IMR-90 (cell line): ENCODE measurements around the gene PRPSAP1. TPM values are rescaled to one million over a fixed set of nuclear protein-coding genes. Genes with fewer than 3 reads are reported as not detected.

Experiments used
- ATAC-seq: fragments of 200-7000 bp; cut with Tn5 transposase; 2 replicates; pipeline ENCODE4 v1.9.1; 2020; ENCODE audit warnings: low read depth, mild to moderate bottlenecking, moderate library complexity
- BruUV-seq: library from RNA; stranded (reverse); fragments of 400-500 nt; replicated peaks from 2 replicates; lab custom pipeline; 2021; lab: Mats Ljungman, UMichigan
- CTCF ChIA-PET: fragments of 300-600 bp; formaldehyde crosslinking; extraction: SDS; loops from one replicate; lab custom pipeline; 2021; ENCODE audit warnings: antibody characterized with exemption; lab: Yijun Ruan, JAX
- POLR2A ChIA-PET: fragments of 300-600 bp; sonication (Branson Sonifier 250); formaldehyde crosslinking; loops from one replicate; lab custom pipeline; 2022; ENCODE audit warnings: antibody characterized with exemption; ENCODE audit not compliant: unreplicated experiment; lab: Charles Lee
- DNase-seq: peaks from one replicate; pipeline ENCODE4 v3.0.0; 2013
- H2AFZ ChIP-seq: replicated peaks from 2 replicates; pipeline ENCODE3; 2013; ENCODE audit warnings: low read length, mild to moderate bottlenecking; ENCODE audit not compliant: poor library complexity
- H2AK5ac ChIP-seq: 2 replicates; pipeline ENCODE4 v1.6.1; 2013; ENCODE audit warnings: low read depth, low read length, inconsistent platforms
- H2AK9ac ChIP-seq: replicated peaks from 2 replicates; pipeline ENCODE3; 2013; ENCODE audit warnings: mild to moderate bottlenecking, low read depth, low read length, moderate library complexity; ENCODE audit not compliant: poor library complexity
- H2BK120ac ChIP-seq: 2 replicates; pipeline ENCODE4 v1.6.1; 2013; ENCODE audit warnings: low read depth, low read length, inconsistent platforms
- H2BK15ac ChIP-seq: 3 replicates; pipeline ENCODE4 v1.6.1; 2013; ENCODE audit warnings: low read depth, low read length, inconsistent platforms
- H2BK20ac ChIP-seq: 2 replicates; pipeline ENCODE4 v1.6.1; 2013; ENCODE audit warnings: low read depth, mild to moderate bottlenecking, inconsistent platforms, low read length, moderate library complexity
- H2BK5ac ChIP-seq: 2 replicates; pipeline ENCODE4 v1.6.1; 2013; ENCODE audit warnings: mild to moderate bottlenecking, low read depth, low read length, inconsistent platforms; ENCODE audit not compliant: poor library complexity, severe bottlenecking
- H3K14ac ChIP-seq: replicated peaks from 2 replicates; pipeline ENCODE4 v1.6.1; 2013; ENCODE audit warnings: low read depth, low read length, inconsistent platforms
- H3K18ac ChIP-seq: 2 replicates; pipeline ENCODE4 v1.6.1; 2013; ENCODE audit warnings: low read depth, low read length, control low read depth
- H3K23ac ChIP-seq: 2 replicates; pipeline ENCODE4 v1.6.1; 2013; ENCODE audit warnings: low read depth, low read length, inconsistent platforms
- H3K27ac ChIP-seq: 2 replicates; pipeline ENCODE4 v1.5.1; 2013; ENCODE audit warnings: mild to moderate bottlenecking, control low read depth, low read length; ENCODE audit not compliant: insufficient read depth
- H3K27me3 ChIP-seq: 2 replicates; pipeline ENCODE4 v1.6.1; 2013; ENCODE audit warnings: low read length; ENCODE audit not compliant: control insufficient read depth, insufficient read depth
- H3K36me3 ChIP-seq: 2 replicates; pipeline ENCODE4 v1.6.1; 2013; ENCODE audit warnings: low read length, mixed read lengths; ENCODE audit not compliant: control insufficient read depth, insufficient read depth
- H3K4ac ChIP-seq: 2 replicates; pipeline ENCODE4 v1.6.1; 2013; ENCODE audit warnings: low read depth, low read length, inconsistent platforms
- H3K4me1 ChIP-seq: 2 replicates; pipeline ENCODE4 v1.6.1; 2013; ENCODE audit warnings: low read length, mixed read lengths; ENCODE audit not compliant: control insufficient read depth, insufficient read depth
- H3K4me2 ChIP-seq: 2 replicates; pipeline ENCODE4 v1.6.1; 2013; ENCODE audit warnings: low read depth, mild to moderate bottlenecking, control low read depth, low read length, moderate library complexity
- H3K4me3 ChIP-seq: 2 replicates; pipeline ENCODE4 v1.5.1; 2013; ENCODE audit warnings: low read depth, mild to moderate bottlenecking, control low read depth, low read length, moderate library complexity; ENCODE audit not compliant: insufficient read depth
- H3K56ac ChIP-seq: 2 replicates; pipeline ENCODE4 v1.6.1; 2013; ENCODE audit warnings: low read length, inconsistent platforms; ENCODE audit not compliant: insufficient read depth; ENCODE audit errors: extremely low read depth
- H3K79me1 ChIP-seq, 2 experiments: 2 replicates each; pipeline ENCODE4 v1.6.1; 2013; ENCODE audit warnings: low read length in 2 of 2, inconsistent platforms in 1 of 2, low read depth in 1 of 2
- H3K9ac ChIP-seq: 2 replicates; pipeline ENCODE4 v1.6.1; 2013; ENCODE audit warnings: low read depth, low read length, control low read depth
- H3K9me1 ChIP-seq: 2 replicates; pipeline ENCODE4 v1.6.1; 2013; ENCODE audit warnings: low read length, inconsistent platforms; ENCODE audit not compliant: insufficient read depth
- H3K9me3 ChIP-seq: 2 replicates; pipeline ENCODE4 v1.6.1; 2013; ENCODE audit warnings: low read length; ENCODE audit not compliant: control insufficient read depth, insufficient read depth
- H4K20me1 ChIP-seq: 2 replicates; pipeline ENCODE4 v1.6.1; 2013; ENCODE audit warnings: low read length, inconsistent platforms; ENCODE audit not compliant: insufficient read depth
- H4K5ac ChIP-seq: 2 replicates; pipeline ENCODE4 v1.6.1; 2013; ENCODE audit warnings: mild to moderate bottlenecking, low read depth, low read length, control low read depth
- H4K8ac ChIP-seq, 2 experiments: 2 replicates each; pipeline ENCODE4 v1.6.1; 2013; ENCODE audit warnings: low read depth in 2 of 2, low read length in 2 of 2, control low read depth in 1 of 2, inconsistent platforms in 1 of 2
- H4K91ac ChIP-seq: 2 replicates; pipeline ENCODE4 v1.6.1; 2013; ENCODE audit warnings: low read depth, low read length, inconsistent platforms; ENCODE audit not compliant: insufficient read depth
- MXI1 ChIP-seq: IDR thresholded peaks from 2 replicates; pipeline ENCODE4 v1.6.1; 2012; ENCODE audit warnings: low read depth, mild to moderate bottlenecking, low read length, moderate library complexity, borderline replicate concordance
- WGBS, 2 experiments: methylation state at CpG; one replicate each; pipeline versions ENCODE4 v1.1.5 to v1.1.7; 2013; ENCODE audit warnings: missing lambda C conversion rate in 2 of 2; ENCODE audit not compliant: insufficient read length in 1 of 2; ENCODE audit errors: extremely low coverage in 2 of 2; 5-methylcytosine and 5-hydroxymethylcytosine counted together
- dilution Hi-C: fragments of 300-500 bp; cut with HindIII; formaldehyde crosslinking; loops from one replicate; pipeline ENCODE4 v1.14.3; 2018; ENCODE audit warnings: low sequenced_read_pairs; ENCODE audit not compliant: unreplicated experiment
- in situ Hi-C: fragments of 300-500 bp; cut with MboI; formaldehyde crosslinking; loops from 3 replicates; pipeline ENCODE4 v1.14.3; 2019; ENCODE audit warnings: low sequenced_read_pairs, inconsistent platforms, mixed read lengths
- intact Hi-C: fragments of 100-400 bp; cut with micrococcal nuclease; formaldehyde crosslinking; loops from 2 replicates; pipeline ENCODE4 v1.10.0; 2022
- polyA plus RNA-seq, 3 experiments: library from polyadenylated mRNA; depleted of rRNA; stranded (reverse); fragments of >200 nt; gene quantifications; 2 replicates each; pipeline ENCODE4 v1.2.3, GENCODE V29; 2012; ENCODE audit warnings: low replicate concordance in 1 of 3
- total RNA-seq: library from RNA; depleted of rRNA; stranded (reverse); fragments of >200 nt; gene quantifications from 2 replicates; pipeline ENCODE4 v1.2.3, GENCODE V29; 2012

The PRPSAP1 gene
- total and polyA plus RNA-seq, 2 of the 4 experiments (the other 2 are of a cell fraction): 34.4 to 48.6 TPM

DNA sequence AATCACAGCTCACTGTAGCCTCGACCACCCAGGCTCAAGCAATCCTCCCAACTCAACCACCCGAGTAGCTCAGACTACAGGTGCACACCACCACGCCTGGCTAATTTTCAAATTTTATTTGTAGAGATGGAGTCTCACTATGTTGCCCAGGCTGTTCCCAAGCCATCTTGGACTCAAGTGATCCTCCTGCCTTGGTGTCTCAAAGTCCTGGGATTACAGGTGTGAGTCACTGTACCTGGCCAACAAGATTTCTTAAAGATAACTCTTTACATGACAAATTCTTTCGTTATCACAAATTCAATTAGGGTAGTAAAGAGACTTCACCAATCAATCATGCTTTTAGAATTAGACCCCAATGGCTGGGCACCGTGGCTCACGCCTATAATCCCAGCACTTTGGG, 12.4 kb downstream of the PRPSAP1 start:
- H2BK120ac ChIP-seq: no peak overlapping the region
- H4K20me1 ChIP-seq: peaks cover 6% of the 10 kb centered on the region; the same call in 1 of the 2 replicates
- no peak overlapping the region for H3K4ac ChIP-seq
- ChIA-PET POLR2A (no interaction called here), CTCF (no interaction called here)
- no peak overlapping the region for H3K18ac ChIP-seq
- H3K27ac ChIP-seq: no peak overlapping the region
- intact Hi-C loops: no loop called here
- no peak overlapping the region for H2BK5ac ChIP-seq
- H4K5ac ChIP-seq: no peak overlapping the region
- H2AFZ ChIP-seq: no peak overlapping the region
- no peak for TF ChIP-seq MXI1
- H2AK9ac ChIP-seq: no peak overlapping the region
- H3K27me3 ChIP-seq: no peaks in the 10 kb centered on the region
- H2BK15ac ChIP-seq: no peak overlapping the region
- no peak overlapping the region for H4K8ac ChIP-seq
- H3K4me2 ChIP-seq: no peak overlapping the region
- no peak overlapping the region for H3K4me3 ChIP-seq
- no peak overlapping the region for H4K91ac ChIP-seq
- no peak overlapping the region for H3K56ac ChIP-seq
- no CpG with 5 or more reads among the region's 6 CpGs for whole genome bisulfite sequencing, 2 experiments
- H3K36me3 ChIP-seq: peaks cover 40% of the 10 kb centered on the region
- H2AK5ac ChIP-seq: no peak overlapping the region
- H2BK20ac ChIP-seq: no peak overlapping the region
- H3K9me3 ChIP-seq: no peaks in the 10 kb centered on the region
- H3K23ac ChIP-seq: no peak overlapping the region
- peaks cover 3% of the 10 kb centered on the region; the same call in 1 of the 2 replicates for H3K9me1 ChIP-seq
- BruUV-seq: no TSS peak
- H3K14ac ChIP-seq: no peak overlapping the region
- in situ Hi-C loops: no loop called here
- peaks cover 24 to 34% of the 10 kb centered on the region in 2 experiments for H3K79me1 ChIP-seq
- dilution Hi-C loops: no loop called here
- ATAC-seq (no peak), DNase-seq (no peak)
- H3K9ac ChIP-seq: no peak overlapping the region
- peaks cover 12% of the 10 kb centered on the region for H3K4me1 ChIP-seq
